DMS 273 (cell line): ENCODE data around the gene ASGR1.
"Not testable (repeated sequence)": the region's sequence is repeated elsewhere in the genome, so short reads cannot be mapped to it uniquely, and the experiment has no call there.

Source experiments
- DNase-seq: peaks from one replicate; lab custom pipeline; 2025; ENCODE audit not compliant: unreplicated experiment; lab: John Stamatoyannopoulos, UW

ASGR1 gene

GRCh38 chr17:7191069-7191468 is 11.9 kb upstream of the ASGR1 start:
- no peak for DNase-seq

GRCh38 chr17:7190276-7190917 is 11.2 kb upstream of the ASGR1 start:
- no peak for DNase-seq

DNA sequence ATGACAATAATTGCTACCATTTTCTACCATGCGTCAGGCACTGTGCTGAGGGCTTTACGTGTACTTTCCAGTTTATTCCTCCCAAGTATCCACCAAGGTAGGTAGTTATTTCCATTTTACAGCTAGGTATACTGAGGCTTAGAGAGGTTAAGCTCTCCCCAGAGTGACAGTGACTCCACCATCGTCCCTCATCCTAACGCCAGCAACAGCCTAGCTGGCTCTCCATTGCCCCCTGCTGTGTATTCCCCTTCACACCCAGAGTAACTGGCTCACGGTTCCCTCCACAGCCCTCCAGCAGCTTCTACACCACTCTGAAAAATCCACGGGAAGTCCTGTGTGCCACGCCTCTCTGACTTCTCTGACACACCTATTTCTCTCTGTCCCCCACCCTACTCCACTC is 7.1 kb upstream of the ASGR1 start:
- DNase-seq = peak; percentile 30

GRCh38 chr17:7184647-7185046 is 5.5 kb upstream of the ASGR1 start:
- no peak for DNase-seq

- peak; percentile 39 for DNase-seq
These were observed 4.9 kb upstream of the ASGR1 start for GRCh38 chr17:7184091-7184488.

DNA sequence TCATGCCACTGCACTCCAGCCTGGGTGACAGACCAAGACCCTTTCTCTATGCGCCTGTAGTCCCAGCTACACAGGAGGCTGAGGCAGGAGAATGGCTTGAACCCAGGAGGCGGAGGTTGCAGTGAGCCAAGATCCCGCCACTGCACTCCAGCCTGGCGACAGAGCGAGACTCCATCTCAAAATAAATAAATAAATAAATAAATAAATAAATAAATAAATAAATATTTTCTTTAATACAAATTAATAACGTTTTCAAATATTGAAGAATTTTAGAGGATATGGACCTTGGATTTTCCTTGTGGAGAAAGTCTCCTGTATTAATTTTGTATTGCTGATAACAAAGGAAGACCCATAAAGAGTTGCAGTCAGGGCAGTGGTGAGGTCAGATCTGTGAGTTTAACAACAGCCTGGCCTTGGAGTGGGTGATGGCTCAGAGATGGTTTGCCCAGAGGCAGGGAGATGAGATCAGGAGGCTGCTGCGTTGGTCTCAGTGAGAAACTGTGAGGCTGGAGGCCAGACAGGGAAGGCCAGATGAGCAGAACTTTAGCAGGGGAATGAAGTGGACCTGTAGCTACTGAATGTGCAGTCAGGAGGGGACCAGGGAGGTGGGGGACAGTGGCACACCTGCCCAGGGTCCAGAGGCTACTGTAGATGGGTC is 4.4 kb upstream of the ASGR1 start:
- DNase-seq = peak; percentile 18

- not testable (repeated sequence) for DNase-seq
These were observed 2.9 kb upstream of the ASGR1 start for GRCh38 chr17:7182101-7182500.

DNA sequence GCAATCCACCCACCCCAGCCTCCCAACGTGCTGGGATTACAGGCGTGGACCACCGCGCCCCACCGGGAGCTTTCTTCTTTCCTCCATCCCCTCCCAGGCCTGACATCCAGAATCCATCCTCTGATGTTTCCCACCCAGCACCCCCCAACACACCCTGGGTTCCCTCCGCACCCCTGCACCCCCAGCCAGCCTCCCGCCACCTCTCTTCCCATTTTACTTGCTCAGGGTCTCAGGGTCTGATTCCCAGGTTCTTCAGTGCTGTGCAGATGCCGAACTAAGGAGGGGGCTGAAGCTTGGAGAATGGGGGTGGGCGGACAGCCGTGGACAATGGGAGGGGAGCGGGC is 225 bp downstream of the ASGR1 start:
- DNase-seq = no peak

GRCh38 chr17:7177954-7178477 is 1.2 kb downstream of the ASGR1 start:
- DNase-seq = peak; percentile 33

- DNase-seq = peak; percentile 83
These were observed 1.8 kb downstream of the ASGR1 start for GRCh38 chr17:7177191-7177953.

- no peak for DNase-seq
These were observed 2.4 kb downstream of the ASGR1 start for GRCh38 chr17:7176841-7177190.

DNA sequence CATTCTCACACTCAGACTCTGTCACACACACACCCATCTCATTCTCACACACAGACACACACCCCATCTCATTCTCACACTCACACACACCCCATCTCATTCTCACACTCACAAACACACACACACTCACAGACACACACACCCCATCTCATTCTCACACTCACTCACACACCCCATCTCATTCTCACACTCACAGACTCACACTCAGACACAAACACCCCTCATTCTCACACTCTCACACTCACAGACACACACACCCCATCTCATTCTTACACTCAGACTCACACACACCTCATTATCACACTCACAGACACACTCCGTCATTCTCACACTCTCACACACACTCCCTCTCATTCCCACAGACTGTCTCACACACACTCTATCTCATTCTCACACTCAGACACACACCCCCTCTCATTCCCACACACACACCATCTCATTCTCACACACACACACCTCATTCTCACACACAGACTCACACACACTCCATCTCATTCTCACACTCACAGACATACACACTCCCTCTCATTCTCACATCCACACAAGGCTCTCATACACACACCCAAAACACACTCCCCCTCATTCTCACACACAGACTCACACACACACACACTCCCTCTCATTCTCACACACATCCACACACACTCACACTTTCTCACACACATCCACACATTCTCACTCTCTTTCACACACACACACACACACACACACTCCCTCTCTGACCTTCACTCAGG is 2.9 kb downstream of the ASGR1 start:
- no peak for DNase-seq

DNA sequence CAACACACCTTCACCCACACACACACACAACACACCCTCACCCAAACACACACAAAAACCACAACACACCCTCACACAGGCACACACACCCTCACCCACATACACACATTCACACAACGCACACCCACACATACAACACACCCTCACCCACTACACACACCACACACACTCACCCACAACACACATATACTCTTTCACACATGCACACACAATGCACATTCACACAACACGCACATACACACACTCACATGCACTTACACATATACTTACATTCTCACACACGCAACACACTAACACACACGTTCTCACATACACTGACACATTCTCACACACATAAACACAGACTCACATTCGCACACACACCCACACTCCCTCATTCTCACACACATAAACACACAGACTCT is 3.8 kb downstream of the ASGR1 start:
- no peak for DNase-seq

GRCh38 chr17:7174603-7175326 is 4.4 kb downstream of the ASGR1 start:
- DNase-seq = no peak

DNA sequence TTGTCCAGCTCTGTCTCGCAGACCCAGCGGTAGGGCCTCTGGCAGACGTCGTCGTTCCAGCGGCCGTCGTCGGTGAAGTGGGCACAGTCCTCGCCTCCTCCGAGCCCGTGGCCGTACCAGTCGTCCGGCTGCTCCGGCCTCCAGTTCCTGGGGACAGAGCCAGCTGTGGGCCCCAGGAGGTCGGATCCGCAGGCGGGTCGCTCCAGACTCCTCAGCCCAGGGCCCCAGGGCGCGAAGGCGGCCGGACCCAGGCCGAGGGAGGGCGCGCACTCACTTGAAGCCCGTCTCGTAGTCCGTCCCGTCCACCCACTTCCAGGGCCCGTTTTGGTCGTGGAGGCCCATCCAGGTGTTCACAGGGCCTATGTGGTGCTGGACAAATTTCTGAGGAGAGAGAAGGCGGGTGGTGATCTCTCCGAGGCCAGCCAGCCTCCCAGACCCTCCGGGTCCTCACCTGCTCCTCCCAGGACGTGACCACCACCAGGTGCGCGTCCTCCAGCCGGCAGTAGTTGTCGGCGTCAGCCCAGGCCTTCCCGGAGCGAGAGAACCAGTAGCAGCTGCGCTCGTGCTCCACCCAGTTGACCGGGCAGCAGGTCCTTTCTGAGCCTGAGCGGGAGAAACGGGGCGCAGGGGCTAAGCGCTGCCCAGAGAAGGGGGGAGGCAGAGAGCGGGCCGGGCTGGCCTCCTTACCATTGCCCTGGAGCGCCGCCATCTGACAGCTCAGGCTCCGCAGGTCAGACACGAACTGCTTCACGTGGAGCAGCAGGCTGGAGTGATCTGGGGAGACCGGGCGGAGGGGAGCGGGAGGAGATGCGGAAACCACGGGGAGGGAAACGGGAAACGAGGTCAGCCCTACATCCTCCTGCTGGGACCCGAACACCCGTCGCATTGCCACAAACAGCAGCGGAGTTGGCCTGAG is 5.2 kb downstream of the ASGR1 start:
- peak; percentile 14 for DNase-seq

DNA sequence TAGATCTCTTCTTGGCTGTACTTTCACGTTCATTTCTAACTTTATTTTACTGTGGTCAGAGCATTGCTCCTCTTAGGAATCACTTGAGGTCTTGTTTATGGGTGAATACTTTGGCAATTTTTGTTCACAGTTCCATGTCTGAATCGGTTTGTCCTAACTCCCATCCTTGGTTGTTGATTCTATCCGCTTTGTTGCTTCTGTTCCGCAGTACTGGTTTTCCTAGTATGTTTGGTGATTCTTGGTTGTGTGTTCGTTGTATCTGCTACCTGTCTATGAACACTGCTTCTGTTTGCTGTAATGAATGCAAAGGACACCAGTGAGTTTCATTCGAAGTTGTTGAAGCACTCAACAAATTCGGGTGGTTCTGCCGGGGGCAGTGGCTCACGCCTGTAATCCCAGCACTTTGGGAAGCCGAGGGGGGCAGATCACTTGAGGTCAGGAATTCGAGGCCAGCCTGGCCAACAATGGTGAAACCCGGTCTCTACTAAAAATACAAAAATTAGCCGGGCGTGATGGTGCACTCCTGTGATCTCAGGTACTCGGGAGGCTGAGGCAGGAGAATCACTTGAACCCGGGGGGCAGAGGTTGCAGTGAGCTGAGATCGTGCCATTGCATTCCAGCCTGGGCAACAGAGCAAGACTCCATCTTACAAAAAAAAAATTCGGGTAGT is 6.5 kb downstream of the ASGR1 start:
- not testable (repeated sequence) for DNase-seq

- DNase-seq = not testable (repeated sequence)
These were observed 9.6 kb downstream of the ASGR1 start for GRCh38 chr17:7169565-7169908.

DNA sequence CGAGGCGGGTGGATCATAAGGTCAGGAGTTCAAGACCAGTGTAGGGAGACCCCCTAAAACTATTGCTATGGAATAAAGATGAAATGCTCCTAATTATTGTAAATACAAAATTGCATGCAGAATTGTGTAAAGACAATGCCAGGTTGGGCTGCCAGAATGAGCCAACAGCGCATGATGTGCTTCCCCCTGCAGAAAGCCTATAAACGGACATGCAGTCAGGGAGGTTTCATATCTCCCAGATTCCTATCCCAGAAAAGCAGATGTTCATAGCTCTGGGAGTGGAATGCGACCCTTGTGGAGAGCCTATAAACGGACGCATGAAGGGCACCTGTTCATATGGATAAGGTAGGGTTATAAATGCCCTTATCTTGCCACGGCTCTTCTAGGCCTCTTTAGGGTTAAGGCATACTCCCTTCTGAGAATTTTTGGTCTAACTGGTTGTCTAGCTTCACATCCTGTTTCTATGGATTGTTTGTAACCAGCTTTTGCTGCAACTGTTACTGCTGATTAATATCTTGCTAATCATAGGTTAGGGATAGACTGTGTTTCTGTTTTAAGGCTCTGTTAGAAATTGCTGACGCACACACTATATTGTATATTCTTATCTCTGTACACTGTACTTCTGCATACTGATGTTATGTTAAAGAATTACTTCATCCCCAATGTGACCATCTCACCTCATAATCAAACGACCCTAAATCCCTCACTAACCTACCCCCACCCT is 10.2 kb downstream of the ASGR1 start:
- DNase-seq = not testable (repeated sequence)

GRCh38 chr17:7167832-7168231 is 11.3 kb downstream of the ASGR1 start:
- DNase-seq = no peak
